OCI-LY1 (cell line): ENCODE data around the gene TPRG1.

Experiments
- CTCF ChIP-seq: fragments of 200-600 bp; sonication (generic), shearing (Covaris generic); IDR thresholded peaks from 2 replicates; pipeline ENCODE4 v1.5.1; 2017; ENCODE audit warnings: mild to moderate bottlenecking, antibody characterized with exemption, low read length, moderate library complexity, mixed read lengths
- EZH2 ChIP-seq: fragments of 200-600 bp; sonication (generic), shearing (Covaris generic); IDR thresholded peaks from 2 replicates; pipeline ENCODE4 v1.8.0; 2017; ENCODE audit warnings: borderline replicate concordance, mixed run types, mild to moderate bottlenecking, antibody characterized with exemption, low read length, moderate library complexity, mixed read lengths

DNA sequence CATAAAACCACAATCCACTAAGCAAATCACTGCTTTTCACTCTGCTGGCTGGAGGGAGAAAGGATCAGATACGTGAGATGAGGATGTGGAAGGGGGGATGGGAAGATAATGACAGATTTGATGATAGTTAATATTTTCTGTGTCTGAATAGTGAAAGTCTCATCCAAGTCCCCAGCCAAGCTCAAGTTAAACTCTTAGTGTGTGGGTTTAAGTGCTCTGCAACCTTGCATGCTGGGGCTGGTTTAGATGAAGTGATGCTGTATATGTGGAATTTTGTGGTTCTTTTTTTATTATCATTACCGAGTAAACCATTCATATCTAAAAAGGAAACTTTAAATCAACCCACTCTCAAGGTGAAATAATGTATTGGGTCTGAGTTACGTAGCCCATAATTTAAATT is 111.0 kb downstream of the TPRG1 start:
- TF ChIP-seq CTCF (no peak), EZH2 (no peak)
